ENCODE results near the gene ASB13. TPM values are rescaled to one million over a fixed set of nuclear protein-coding genes. Genes with fewer than 3 reads are reported as not detected.
A peak's percentile ranks its signal among the peaks of the same experiment; 100 is the strongest.

ASB13 gene
- total and polyA plus RNA-seq, 8 donors, result 0.89 to 27.5 (median 15.1) TPM

GRCh38 chr10:5665373-5666007 lies 905 bp downstream of the ASB13 start:
- WGBS, 5 donors, result 19 to 23% (median 21%) methylated on average over 9 of the region's 9 CpGs
- Histone ChIP-seq H3K36me3 (no peaks in the 10 kb centered on the region), H3K4me3 (peak overlapping the region; percentile 81 to 92 (median 86)), H3K4me1 (peaks cover 5 to 57% (median 47%) of the 10 kb centered on the region in 4 donors), H3K9me3 (no peaks in the 10 kb centered on the region), H3K27ac (peak overlapping the region; percentile 77 to 89 (median 84)), H3K27me3 (no peaks in the 10 kb centered on the region)
- intact Hi-C loops (cut with DNase I; ENCODE audit: low total_unique reads), result no loop called here
- TF ChIP-seq CTCF (IDR thresholded peaks at IDR 0.05) (no peak), POLR2A (IDR thresholded peaks at IDR 0.05) (no peak), POLR2AphosphoS5 (IDR thresholded peaks at IDR 0.05) (no peak), EP300 (IDR thresholded peaks at IDR 0.05) (no peak)
- no peak for DNase-seq

GRCh38 chr10:5663692-5664427 lies 2.5 kb downstream of the ASB13 start:
- Histone ChIP-seq H3K4me3 (no peak overlapping the region), H3K27me3 (no peaks in the 10 kb centered on the region), H3K4me1 (peaks cover 18 to 72% (median 62%) of the 10 kb centered on the region in 4 donors), H3K27ac (no peak overlapping the region), H3K36me3 (no peaks in the 10 kb centered on the region), H3K9me3 (no peaks in the 10 kb centered on the region)
- intact Hi-C loops (cut with DNase I; ENCODE audit: low total_unique reads), result no loop called here
- no peak for DNase-seq
- 65 to 71% (median 70%) methylated on average over 12 of the region's 12 CpGs for WGBS, 5 donors
- TF ChIP-seq POLR2A (IDR thresholded peaks at IDR 0.05), result no peak
- no peak for TF ChIP-seq POLR2AphosphoS5 (IDR thresholded peaks at IDR 0.05)
- no peak for TF ChIP-seq EP300 (IDR thresholded peaks at IDR 0.05)
- no peak for TF ChIP-seq CTCF (IDR thresholded peaks at IDR 0.05)

GRCh38 chr10:5662708-5663579 lies 3.5 kb downstream of the ASB13 start:
- Histone ChIP-seq H3K27ac (no peak overlapping the region), H3K4me3 (no peak overlapping the region), H3K9me3 (no peaks in the 10 kb centered on the region), H3K4me1 (peaks cover 18 to 65% (median 61%) of the 10 kb centered on the region in 4 donors), H3K36me3 (no peaks in the 10 kb centered on the region), H3K27me3 (no peaks in the 10 kb centered on the region)
- 87 to 90% (median 89%) methylated on average over 9 of the region's 9 CpGs for WGBS, 5 donors
- intact Hi-C loops (cut with DNase I; ENCODE audit: low total_unique reads), result no loop called here
- no peak for DNase-seq
- TF ChIP-seq POLR2AphosphoS5 (IDR thresholded peaks at IDR 0.05) (no peak), CTCF (IDR thresholded peaks at IDR 0.05) (no peak), POLR2A (IDR thresholded peaks at IDR 0.05) (no peak), EP300 (IDR thresholded peaks at IDR 0.05) (no peak)

GRCh38 chr10:5661043-5661442 lies 5.4 kb downstream of the ASB13 start:
- TF ChIP-seq POLR2A (IDR thresholded peaks at IDR 0.05) (no peak), POLR2AphosphoS5 (IDR thresholded peaks at IDR 0.05) (no peak), CTCF (IDR thresholded peaks at IDR 0.05) (no peak), EP300 (IDR thresholded peaks at IDR 0.05) (no peak)
- no peak overlapping the region for H3K4me3 ChIP-seq
- peak overlapping the region in 2 of 5 donors; percentile 6 to 14 for H3K27ac ChIP-seq
- DNase-seq, result no peak
- H3K36me3 ChIP-seq, result no peaks in the 10 kb centered on the region
- WGBS, 5 donors, result 83 to 91% (median 85%) methylated on average over 5 to 6 of the region's 6 CpGs
- no peaks in the 10 kb centered on the region for H3K9me3 ChIP-seq
- intact Hi-C loops (cut with DNase I; ENCODE audit: low total_unique reads), result no loop called here
- peaks cover 13 to 50% (median 45%) of the 10 kb centered on the region in 4 donors for H3K4me1 ChIP-seq
- H3K27me3 ChIP-seq, result no peaks in the 10 kb centered on the region

Measured in stomach (tissue), 9 donors.